Cardiac fibroblast (primary cell): Measurements from ENCODE around the gene SORCS3.

ENCODE experiments used
- DNase-seq, 2 donors: peaks; one replicate each; pipeline versions ENCODE4 v3.0.0 to v3.0.0-alpha.2; 2010; ENCODE audit warnings: low read depth in 2 of 2
- H3K4me3 ChIP-seq, 2 donors: replicated peaks in 1 of 2; 1 replicate in 1 of 2; 2 replicates in 1 of 2; pipeline ENCODE4 v1.5.1; 2011; ENCODE audit warnings: low read depth in 2 of 2, low read length in 2 of 2, mild to moderate bottlenecking in 2 of 2, moderate library complexity in 1 of 2
- TF ChIP-seq, protein P1 (sequence below): IDR thresholded peaks from one replicate; pipeline ENCODE4 v1.5.1; 2011; ENCODE audit warnings: low read depth, mild to moderate bottlenecking, low read length, inconsistent platforms

SORCS3 gene

DNA sequence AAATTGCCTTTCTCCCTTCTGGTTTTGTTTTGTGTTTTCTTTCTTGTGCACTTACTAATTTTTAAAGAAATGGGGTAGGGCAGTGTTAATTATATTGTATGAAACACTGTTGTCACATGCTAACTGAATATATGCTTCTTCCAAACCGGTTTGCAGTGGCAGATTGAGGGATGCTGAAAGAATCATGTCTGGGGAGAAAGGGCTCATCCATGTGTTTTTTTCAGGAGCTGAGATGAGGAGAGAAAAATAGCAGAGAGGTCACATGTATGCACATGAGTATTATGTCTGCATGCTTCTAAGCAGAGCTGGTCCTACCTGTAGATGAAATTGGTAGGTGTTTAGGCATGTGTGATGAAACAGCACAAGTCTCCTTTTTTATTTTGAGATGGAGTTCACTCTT is 17.0 kb downstream of the SORCS3 start:
- TF ChIP-seq, protein P1, sequence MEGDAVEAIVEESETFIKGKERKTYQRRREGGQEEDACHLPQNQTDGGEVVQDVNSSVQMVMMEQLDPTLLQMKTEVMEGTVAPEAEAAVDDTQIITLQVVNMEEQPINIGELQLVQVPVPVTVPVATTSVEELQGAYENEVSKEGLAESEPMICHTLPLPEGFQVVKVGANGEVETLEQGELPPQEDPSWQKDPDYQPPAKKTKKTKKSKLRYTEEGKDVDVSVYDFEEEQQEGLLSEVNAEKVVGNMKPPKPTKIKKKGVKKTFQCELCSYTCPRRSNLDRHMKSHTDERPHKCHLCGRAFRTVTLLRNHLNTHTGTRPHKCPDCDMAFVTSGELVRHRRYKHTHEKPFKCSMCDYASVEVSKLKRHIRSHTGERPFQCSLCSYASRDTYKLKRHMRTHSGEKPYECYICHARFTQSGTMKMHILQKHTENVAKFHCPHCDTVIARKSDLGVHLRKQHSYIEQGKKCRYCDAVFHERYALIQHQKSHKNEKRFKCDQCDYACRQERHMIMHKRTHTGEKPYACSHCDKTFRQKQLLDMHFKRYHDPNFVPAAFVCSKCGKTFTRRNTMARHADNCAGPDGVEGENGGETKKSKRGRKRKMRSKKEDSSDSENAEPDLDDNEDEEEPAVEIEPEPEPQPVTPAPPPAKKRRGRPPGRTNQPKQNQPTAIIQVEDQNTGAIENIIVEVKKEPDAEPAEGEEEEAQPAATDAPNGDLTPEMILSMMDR: no peak
- no peak for DNase-seq
- no peak overlapping the region for H3K4me3 ChIP-seq

DNA sequence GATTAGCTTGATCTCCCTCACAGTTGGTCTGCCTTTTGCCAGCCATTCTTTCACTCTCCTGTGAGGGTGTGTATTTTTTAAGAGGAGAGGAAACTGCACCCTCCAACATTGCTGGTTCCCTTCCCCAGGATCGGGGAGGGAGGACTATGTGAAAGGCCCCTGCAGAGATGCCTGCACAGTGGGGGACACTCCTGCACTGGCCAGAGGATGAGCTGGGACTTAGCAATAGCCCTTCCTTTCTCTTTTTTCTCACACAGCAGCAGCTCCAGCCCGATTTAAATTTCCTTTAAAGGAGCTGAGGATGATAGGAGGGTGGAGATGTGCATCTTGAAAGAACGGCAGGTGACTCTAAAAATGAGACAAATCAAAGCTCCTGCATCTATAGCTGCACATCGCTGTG is 18.7 kb downstream of the SORCS3 start:
- TF ChIP-seq, protein P1: no peak
- no peak for DNase-seq
- H3K4me3 ChIP-seq: no peak overlapping the region

DNA sequence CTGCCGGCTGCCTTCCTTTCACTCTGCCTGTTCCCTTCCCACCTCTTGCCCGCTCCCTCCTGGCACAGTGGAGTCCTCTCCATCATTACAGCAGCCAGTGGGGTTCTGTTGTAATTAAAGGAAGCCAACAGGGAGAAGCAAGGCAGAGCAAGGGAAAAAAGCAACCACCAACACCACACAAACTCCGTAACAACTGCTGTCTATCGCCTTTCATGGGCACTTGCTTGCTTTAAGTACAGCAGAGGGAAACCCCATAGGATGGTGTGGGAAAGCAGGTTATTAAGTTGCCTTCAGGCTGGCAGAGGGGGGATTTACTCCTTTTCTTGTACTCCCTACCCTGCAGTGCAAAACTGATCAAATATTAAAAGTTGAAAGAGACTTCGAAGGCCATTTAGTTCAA is 22.0 kb downstream of the SORCS3 start:
- DNase-seq: no peak
- no peak overlapping the region for H3K4me3 ChIP-seq
- TF ChIP-seq, protein P1: no peak

DNA sequence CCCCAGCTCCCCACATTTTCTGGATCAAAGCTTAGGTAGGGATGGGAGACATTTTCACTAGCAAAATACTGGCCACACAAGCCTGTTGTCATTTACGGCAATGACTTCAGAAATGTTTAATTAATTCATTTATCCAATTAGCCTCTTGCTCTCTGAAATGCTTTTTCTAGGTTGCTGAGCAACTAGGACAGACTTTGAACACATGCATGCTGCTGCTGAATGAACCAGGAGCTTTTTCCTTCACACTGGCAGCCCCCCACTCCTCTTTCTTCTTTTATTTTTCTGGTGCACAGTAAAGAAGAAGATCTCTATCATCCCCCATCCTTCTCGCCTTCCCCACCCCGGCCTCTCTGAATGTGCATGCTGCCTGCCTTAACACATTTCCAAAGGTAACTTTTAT is 22.5 kb downstream of the SORCS3 start:
- DNase-seq: no peak
- TF ChIP-seq, protein P1: no peak
- no peak overlapping the region for H3K4me3 ChIP-seq

DNA sequence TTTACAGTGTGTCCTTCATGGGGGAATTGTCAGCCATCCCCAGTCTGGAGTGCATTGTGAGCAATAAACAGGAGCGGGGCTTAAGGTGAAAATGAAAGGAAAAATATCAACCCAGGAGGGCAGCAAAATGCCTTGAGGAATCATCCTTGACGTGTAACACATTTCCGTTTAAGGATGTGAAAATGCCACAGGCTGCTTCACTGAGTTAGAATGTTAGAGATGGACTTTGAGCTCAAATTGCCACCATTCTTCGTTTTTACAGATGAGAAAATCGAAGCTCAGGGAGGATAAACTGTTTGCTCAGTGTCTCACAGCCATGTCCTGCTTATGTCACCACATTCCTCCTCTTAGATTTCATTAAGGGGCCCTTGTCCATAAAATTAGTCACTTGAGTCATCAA is 23.1 kb downstream of the SORCS3 start:
- H3K4me3 ChIP-seq: no peak overlapping the region
- TF ChIP-seq, protein P1: no peak
- no peak for DNase-seq

DNA sequence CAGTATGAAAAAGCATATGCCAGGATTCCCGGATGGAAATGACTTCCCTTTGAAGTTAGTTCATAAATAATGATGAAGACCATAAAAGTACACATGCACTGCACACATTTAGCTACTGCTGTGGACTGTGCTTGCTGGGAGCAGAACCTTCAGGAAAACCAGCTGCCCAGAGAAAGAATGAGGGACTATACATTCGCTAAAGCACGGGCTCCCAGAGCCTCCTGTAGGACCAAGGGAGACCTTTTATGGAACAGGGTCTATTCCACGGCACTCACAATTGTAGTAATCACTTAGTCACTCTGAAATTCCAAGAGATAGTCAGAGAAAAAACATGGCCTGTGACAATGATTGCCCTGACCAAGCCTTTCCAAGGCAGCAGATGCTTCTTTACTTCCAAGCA is 24.1 kb downstream of the SORCS3 start:
- no peak for DNase-seq
- no peak overlapping the region for H3K4me3 ChIP-seq
- TF ChIP-seq, protein P1: no peak

DNA sequence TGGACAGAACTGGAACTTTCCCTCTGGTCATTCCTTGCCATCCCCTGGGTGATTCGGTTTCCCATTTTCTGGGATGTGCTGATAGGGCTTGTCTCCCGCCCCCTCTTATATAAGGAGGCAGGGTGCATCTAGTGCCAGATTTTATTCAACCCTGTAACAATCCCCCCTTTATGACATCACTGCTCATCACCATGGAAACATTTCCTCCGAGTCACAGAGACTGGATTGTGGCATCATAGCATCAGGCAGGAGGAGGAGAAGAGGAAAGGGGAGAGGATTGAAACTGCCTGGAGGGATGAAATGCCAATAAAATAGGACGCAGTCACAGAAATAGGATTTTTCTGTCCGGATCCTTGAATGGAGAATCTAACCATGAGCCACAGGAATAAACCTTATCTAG is 25.0 kb downstream of the SORCS3 start:
- no peak for DNase-seq
- TF ChIP-seq, protein P1: no peak
- no peak overlapping the region for H3K4me3 ChIP-seq
